Pancreas (tissue), 10 donors: Measurements from ENCODE around the gene RBMS1. TPM values are rescaled to one million over a fixed set of nuclear protein-coding genes. Genes with fewer than 3 reads are reported as not detected.

Experiments used
- ATAC-seq, 4 donors: fragments of 200-7000 bp; cut with Tn5 transposase; one replicate each; pipeline versions ENCODE4 v1.8.0 to v1.9.1; 2020; ENCODE audit warnings: mild to moderate bottlenecking in 4 of 4, moderate library complexity in 4 of 4
- DNase-seq, 6 donors: peaks; one replicate each; pipeline ENCODE4 v3.0.0-alpha.2; 2020
- FAIRE-seq: peaks from 2 replicates; lab custom pipeline; 2012; peaks lifted over from hg19 to GRCh38; lab: Jason Lieb, UNC
- H3K27ac ChIP-seq, 4 donors: fragments of 200-600 bp; sonication (generic); 1 replicate in 3 of 4; 2 replicates in 1 of 4; pipeline versions ENCODE4 v1.5.0 to v1.8.0; 2020
- H3K27me3 ChIP-seq, 4 donors: fragments of 200-600 bp; one replicate each; pipeline ENCODE4 v1.8.0; 2021
- H3K36me3 ChIP-seq, 3 donors: fragments of 200-600 bp; sonication (generic) in 1 of 3; one replicate each; pipeline versions ENCODE4 v1.5.0 to v1.8.0; 2020 to 2021
- H3K4me1 ChIP-seq, 3 donors: fragments of 200-600 bp; one replicate each; pipeline ENCODE4 v1.8.0; 2021
- H3K4me3 ChIP-seq, 4 donors: fragments of 200-600 bp; sonication (generic) in 2 of 4; one replicate each; pipeline versions ENCODE4 v1.5.0 to v1.8.0; 2020 to 2021
- H3K9me3 ChIP-seq, 4 donors: fragments of 200-600 bp; one replicate each; pipeline ENCODE4 v1.8.0; 2021
- CTCF ChIP-seq, 4 donors: fragments of 200-600 bp; sonication (generic) in 3 of 4; IDR thresholded peaks; one replicate each; pipeline versions ENCODE4 v1.5.0 to v1.8.0; 2021; ENCODE audit warnings: antibody characterized with exemption in 4 of 4
- WGBS, 2 donors: extraction: QIAGEN DNeasy Blood & Tissue Kit; methylation state at CpG; one replicate each; pipeline ENCODE4 v1.1.7; 2013; 5-methylcytosine and 5-hydroxymethylcytosine counted together
- intact Hi-C, 3 donors: fragments of 100-400 bp; cut with DNase I; formaldehyde crosslinking; loops; one replicate each; pipeline versions ENCODE4 v1.11.1 to v1.14.2; 2022
- polyA plus RNA-seq, 2 donors: library from polyadenylated mRNA; stranded (reverse); fragments of 200-250 nt; gene quantifications; one replicate each; pipeline ENCODE4 v1.2.3, GENCODE V29; 2013
- total RNA-seq, 6 donors: library from RNA; stranded (reverse); fragmentation: NEBNext Ultra II Directional in 4 of 6; extraction: Animal tissue kit (Norgen Biotek cat#: 25700) in 4 of 6; gene quantifications; one replicate each; pipeline versions ENCODE4 v1.2.1 to v1.2.4, GENCODE V29; 2021 to 2023
- donor health status: healthy with polysubstance abuse.
- donor health status: DM: no; HTN: no; CAD: no; lungs with moderate emphysema.
- donor health status: DM: no; HTN: no; CAD: no.
- donor health status: control.
- donor health status: control.
- donor health status: Bipolar disorder and iron deficiency.
- donor health status: DM: yes; HTN: yes; CAD: no.
- donor health status: DM: no; HTN: no; CAD: no.
- donor health status: DM: no; HTN: no; CAD: no.
- donor health status: DM: yes; HTN: yes; CAD: no.

Gene RBMS1
- total and polyA plus RNA-seq, 8 donors: 6.3 to 26.1 (median 8.7) TPM

GRCh38 chr2:160345071-160345764, 148.4 kb downstream of the RBMS1 start:
- Histone ChIP-seq H3K27ac (no peak overlapping the region), H3K4me3 (no peak overlapping the region), H3K36me3 (no peaks in the 10 kb centered on the region), H3K9me3 (no peaks in the 10 kb centered on the region), H3K4me1 (no peaks in the 10 kb centered on the region), H3K27me3 (no peaks in the 10 kb centered on the region)
- ATAC-seq (no peak), DNase-seq (no peak), FAIRE-seq (no peak)
- WGBS, 2 donors: 89% methylated on average over 5 of the region's 5 CpGs
- intact Hi-C loops: no loop called here
- TF ChIP-seq CTCF (IDR thresholded peaks at IDR 0.05): no peak

GRCh38 chr2:160343404-160343803, 150.2 kb downstream of the RBMS1 start:
- TF ChIP-seq CTCF (IDR thresholded peaks at IDR 0.05): no peak
- Histone ChIP-seq H3K9me3 (no peaks in the 10 kb centered on the region), H3K4me1 (no peaks in the 10 kb centered on the region), H3K27me3 (no peaks in the 10 kb centered on the region), H3K27ac (no peak overlapping the region), H3K4me3 (no peak overlapping the region), H3K36me3 (no peaks in the 10 kb centered on the region)
- no peak for FAIRE-seq
- no peak for DNase-seq
- no peak for ATAC-seq
- intact Hi-C loops: no loop called here
- WGBS, 2 donors: 90 to 92% methylated on average over 2 of the region's 2 CpGs

GRCh38 chr2:160339726-160340125, 153.9 kb downstream of the RBMS1 start:
- Histone ChIP-seq H3K27me3 (no peaks in the 10 kb centered on the region), H3K4me1 (no peaks in the 10 kb centered on the region), H3K27ac (no peak overlapping the region), H3K36me3 (no peaks in the 10 kb centered on the region), H3K4me3 (no peak overlapping the region), H3K9me3 (no peaks in the 10 kb centered on the region)
- ATAC-seq (no peak), DNase-seq (no peak), FAIRE-seq (no peak)
- no peak for TF ChIP-seq CTCF (IDR thresholded peaks at IDR 0.05)
- intact Hi-C loops: no loop called here
- WGBS, 2 donors: 76% methylated on average over 2 of the region's 2 CpGs

GRCh38 chr2:160338901-160339685, 154.5 kb downstream of the RBMS1 start:
- DNase-seq (no peak), FAIRE-seq (peak; percentile 67), ATAC-seq (no peak)
- H3K4me1 ChIP-seq: no peaks in the 10 kb centered on the region
- H3K36me3 ChIP-seq: no peaks in the 10 kb centered on the region
- intact Hi-C loops: no loop called here
- no peak overlapping the region for H3K4me3 ChIP-seq
- no peak overlapping the region for H3K27ac ChIP-seq
- no peak for TF ChIP-seq CTCF (IDR thresholded peaks at IDR 0.05)
- no peaks in the 10 kb centered on the region for H3K27me3 ChIP-seq
- no peaks in the 10 kb centered on the region for H3K9me3 ChIP-seq
- WGBS, 2 donors: 75 to 79% methylated on average over 5 of the region's 5 CpGs

- no peak for TF ChIP-seq CTCF (IDR thresholded peaks at IDR 0.05)
- ATAC-seq (no peak), FAIRE-seq (no peak), DNase-seq (no peak)
- H3K36me3 ChIP-seq: no peaks in the 10 kb centered on the region
- H3K27ac ChIP-seq: no peak overlapping the region
- H3K4me3 ChIP-seq: no peak overlapping the region
- intact Hi-C loops: no loop called here
- H3K9me3 ChIP-seq: no peaks in the 10 kb centered on the region
- 54 to 58% methylated on average over 3 of the region's 3 CpGs for WGBS, 2 donors
- H3K4me1 ChIP-seq: no peaks in the 10 kb centered on the region
- H3K27me3 ChIP-seq: no peaks in the 10 kb centered on the region
These were observed 155.9 kb downstream of the RBMS1 start for GRCh38 chr2:160337728-160338127.
